Measurements from ENCODE around the gene ALDH1L1.
A peak's percentile ranks its signal among the peaks of the same experiment; 100 is the strongest.

ALDH1L1 gene

DNA sequence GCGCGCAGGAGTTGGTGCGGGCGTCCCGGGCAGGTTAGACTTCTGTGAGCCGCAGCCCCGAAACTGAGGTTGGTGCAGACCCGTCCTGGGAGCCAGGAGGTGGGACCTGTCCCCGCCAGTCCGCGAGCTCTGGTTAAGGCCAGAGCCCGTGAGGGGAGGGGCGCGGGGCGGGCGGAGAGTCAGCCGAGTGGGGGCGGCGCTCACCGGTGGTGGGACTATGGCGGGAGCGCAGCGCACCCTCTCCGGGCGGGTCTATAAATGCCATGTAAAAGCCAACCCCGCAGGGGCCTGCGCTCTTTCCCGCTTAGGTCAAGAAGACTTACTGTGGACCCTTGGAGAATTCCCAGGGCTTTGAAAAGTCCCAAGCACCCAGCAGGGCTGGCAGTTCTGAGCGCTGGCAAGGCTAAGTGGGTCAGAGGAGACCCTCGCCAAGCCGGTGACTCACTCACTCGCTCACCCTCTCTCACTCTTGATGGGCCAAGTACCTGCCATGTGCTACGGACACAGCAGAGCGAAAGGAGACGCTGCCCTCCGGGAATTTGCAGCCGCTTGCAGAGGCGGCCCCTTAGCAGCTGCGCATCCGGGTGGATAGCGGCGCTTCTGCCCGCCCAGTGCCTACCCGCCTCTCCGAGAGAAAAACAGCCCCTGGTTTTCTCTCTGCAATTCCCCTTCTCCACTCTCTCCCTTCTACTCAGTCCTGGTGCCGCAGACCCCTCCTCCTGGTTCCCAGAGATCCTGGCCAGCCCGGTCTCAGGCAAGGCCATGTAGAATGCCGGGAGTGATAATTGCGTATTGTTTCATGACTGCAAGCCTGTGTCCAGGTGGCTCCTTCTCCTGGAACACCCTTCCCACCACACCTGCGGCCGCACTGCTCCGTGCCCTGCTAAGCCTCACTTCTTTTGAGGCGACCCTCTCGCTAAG, at the start of gene ALDH1L1:
ALDH1L1 (minus strand) TSS at position 110 of the 921 bp plus-strand sequence. CDS start 19,607 bp downstream, outside the sequence.
- peak; percentile 83 for DNase-seq

DNA sequence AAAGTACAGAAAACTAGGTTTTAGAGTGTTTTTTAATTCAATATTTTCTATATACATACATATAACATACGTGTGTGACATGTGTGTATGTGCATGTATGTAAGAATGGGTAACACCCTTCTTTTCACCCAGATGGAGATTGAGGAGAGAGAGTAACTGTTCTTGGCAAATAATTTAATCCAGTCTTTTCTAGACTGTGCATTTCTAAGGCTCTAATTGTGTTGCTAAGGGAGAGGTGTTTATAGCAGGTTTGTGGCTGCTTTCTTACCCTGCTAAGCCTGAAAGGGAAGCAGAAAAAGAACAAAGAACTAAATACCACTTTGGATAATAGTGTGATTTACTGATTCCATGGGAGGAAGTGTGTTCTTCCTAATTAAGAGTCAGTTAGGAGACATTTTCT, 46.0 kb upstream of the ALDH1L1 start:
- DNase-seq = no peak

DNA sequence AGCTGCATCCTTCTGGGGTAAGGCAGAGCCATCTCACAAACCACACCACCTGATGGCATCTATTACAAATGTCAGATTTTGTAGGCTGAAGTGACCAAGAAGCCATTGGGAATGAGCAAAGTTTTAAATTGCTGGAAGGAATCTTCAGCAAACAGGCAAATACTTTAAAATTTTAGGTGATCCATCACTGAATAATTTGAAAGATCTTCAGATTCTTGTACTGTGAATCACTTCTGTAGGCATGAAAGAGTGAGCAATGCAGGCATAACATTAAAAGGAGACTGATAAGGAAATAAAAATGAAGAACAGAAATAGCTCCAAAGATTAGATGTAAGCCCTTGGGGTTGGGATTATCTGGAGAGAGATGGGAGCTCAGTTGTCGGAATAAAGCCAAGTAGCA, 36.0 kb upstream of the ALDH1L1 start:
- no peak for DNase-seq

DNA sequence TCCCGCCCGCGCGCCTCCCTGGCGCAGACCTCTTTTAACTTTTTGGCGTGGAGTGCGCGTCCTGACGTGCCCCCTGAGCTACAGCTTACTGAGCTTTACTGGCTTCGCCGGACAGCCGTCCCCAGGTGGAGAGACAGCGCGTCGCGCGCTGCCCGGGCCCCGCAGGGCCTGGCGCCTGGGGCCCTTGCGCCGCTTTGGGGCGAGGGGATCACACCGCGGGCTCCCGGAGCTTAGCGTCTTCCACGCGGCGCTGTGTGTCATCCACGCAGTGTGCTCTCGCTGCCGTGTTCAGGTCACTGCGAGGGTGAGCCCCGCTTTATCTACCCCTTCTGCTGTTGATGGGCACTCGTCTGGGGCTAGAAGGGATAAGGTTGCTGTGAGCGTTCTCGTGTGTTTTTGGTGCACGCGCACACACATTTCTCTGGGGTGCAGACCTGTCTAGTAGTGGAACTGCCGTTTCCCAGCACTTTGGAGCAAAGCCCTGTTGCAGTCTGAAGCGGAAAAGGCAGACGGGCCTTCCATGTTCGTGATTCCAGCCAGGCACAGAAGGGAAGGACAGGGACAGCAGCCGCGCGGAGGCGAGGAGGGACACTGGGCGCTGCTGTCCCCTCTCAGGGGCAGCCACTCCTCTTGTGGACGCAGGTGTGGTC, 33.1 kb upstream of the ALDH1L1 start:
- DNase-seq = no peak

DNA sequence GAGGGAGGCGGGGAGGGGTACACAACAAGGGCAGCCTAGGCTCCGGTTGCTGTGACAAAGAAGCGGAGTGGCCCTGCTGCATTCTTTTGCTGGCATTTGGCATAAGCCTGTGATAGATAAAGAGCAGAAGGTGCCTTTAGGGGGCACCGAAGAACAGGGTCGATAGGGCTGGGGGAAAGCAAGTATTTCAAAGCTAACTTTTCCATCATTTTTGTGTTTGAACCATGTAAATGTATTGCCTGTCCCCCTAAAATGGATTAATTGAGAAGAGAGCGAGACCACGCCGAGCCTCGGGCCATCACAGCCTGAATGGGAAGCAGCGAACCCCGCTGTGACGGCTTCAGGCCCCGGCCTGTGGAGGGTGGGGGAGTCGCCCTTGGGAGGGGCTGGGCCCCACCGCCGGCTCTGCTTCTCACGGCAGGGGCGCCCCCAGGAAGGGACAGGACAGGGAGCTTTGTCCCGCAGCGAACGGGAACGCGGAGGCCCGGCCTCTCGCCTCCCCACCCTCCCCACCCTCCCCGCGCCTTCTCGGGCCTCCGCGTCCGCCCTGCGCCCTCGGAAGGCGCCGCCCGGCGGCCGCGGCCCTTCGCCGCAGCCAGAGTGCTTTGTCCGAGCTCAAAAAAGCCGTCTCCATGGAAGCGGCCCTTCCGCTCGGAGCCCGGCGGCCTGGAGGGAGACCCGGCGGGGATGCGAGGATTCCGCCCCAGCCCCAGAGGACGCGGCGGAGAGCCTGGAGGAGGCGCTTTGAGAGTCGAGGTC, 32.4 kb upstream of the ALDH1L1 start:
- DNase-seq = peak; percentile 33

DNA sequence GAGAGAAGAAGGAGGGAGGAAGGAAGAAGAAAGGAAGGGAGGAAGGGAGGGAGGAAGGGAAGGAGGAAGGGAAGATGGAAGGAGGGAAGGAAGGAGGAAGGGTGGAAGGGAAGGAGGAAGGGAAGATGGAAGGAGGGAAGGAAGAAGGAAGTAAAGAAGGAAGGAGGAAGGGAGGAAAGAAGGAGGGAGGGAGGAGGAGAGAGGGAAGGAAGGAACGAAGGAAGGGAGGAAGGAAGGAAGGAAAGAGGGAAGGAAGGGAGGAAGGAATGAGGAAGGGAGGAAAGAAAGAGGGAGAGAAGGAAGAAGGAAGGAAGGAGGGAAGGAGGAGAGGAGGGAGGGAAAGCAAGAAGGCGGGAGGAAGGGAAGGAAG, 31.8 kb upstream of the ALDH1L1 start:
- no peak for DNase-seq

DNA sequence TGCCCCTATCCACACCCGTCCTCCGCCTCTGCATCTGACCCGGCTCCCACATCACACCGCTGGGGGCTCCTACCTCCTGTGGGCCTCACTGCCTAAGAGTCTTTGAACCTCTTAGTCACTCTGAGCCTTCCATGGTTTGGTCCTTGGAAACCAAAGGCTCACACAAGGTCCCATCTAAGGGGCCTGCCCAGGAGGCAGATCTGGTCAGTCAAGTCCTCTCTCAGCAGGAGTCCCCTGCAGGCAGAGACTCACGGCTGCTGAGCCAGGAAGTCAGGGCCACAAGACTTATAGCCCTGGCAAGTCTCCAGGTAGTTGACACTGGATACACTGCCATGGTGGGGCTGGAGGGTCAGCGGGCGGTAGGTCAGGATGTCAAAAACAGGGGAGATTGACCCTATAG, 31.2 kb upstream of the ALDH1L1 start:
- DNase-seq = no peak

DNA sequence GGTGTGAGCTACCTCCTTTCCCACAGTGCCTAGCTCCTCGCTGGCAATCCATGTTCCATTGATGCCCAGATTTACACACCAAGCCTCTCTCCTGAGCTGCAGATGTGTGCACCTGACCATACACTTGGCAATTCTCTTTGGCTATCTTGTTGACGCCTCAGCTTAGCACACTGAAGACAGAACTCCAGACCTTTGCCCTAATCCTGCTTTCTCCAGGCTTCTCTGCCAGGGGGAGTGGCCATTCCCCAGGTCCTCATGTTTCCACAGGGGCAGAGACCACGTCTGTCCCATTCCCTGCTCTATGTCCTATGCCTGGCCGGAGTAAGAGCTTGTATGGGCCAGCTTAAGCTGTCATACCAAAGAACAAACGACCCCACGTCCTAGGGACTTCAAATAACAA, 30.2 kb upstream of the ALDH1L1 start:
- DNase-seq = no peak

DNA sequence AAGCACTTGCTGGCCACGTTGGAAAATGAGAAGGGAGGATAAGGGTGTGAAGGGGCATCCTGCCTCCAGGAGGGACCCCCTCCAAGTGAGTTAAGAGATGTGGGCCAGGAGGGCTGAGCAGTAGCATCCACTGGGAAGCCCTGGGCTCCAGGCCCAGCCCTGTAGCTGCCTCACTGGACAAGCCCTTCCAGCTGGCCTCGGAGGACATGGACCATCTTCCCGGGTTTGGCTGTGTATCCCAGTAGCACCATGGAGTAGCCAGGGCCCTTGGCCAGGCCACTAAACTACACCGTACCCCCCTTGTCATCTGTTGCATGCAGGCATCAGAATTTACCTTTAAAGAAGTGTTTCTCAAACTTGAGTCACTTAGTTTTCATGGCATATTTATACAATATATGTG, 29.4 kb upstream of the ALDH1L1 start:
- DNase-seq = no peak

DNA sequence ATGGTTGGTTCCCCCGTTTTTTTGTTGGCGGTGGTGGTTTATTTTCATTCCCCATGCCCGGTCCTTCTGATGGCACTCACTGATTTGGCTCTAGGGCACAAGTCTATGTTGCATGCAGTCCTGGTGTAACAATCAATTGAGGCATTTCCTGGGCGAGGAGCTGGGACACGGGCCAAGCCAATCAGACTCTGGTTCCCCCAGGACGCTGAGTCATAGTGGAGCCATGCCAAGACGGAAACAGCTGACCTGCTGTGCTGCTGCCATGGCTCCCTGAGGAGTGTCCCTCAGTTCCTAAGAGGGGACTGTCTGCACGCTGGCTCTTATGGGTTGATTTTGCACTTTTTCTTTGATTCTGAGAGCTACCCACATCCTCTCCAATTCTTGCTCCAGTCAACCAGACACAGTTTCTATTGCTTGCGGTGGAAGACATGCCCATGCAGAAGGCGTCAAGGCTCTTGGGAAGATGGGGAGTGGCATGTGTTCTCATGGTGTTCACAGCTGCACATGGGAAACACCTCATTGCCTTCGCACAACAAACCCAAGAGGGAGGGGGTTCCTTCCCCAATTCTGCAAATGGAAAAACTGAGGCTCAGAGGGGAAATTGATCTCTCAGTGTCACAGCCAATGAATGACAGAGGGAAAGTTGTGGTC, 28.3 kb upstream of the ALDH1L1 start:
- DNase-seq = peak; percentile 87

DNA sequence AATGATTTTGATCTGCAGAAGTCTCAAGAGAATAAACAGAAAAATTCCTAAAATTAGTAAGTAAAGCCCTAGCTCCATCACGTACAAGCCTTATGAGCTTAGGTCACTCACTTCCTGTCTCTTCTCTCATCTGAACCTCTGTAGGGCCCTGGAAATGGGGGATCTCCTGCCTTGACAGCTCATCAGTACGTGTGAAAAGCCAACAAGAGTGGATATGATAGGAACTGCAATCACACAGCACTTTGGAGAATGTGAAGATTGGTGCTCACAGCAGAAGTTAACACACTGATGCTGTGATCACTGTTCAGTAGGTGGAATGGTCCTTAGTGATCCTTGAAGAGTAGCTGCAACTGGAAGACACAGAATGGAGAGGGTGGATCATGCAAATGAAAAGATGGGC, 27.8 kb upstream of the ALDH1L1 start:
- no peak for DNase-seq

DNA sequence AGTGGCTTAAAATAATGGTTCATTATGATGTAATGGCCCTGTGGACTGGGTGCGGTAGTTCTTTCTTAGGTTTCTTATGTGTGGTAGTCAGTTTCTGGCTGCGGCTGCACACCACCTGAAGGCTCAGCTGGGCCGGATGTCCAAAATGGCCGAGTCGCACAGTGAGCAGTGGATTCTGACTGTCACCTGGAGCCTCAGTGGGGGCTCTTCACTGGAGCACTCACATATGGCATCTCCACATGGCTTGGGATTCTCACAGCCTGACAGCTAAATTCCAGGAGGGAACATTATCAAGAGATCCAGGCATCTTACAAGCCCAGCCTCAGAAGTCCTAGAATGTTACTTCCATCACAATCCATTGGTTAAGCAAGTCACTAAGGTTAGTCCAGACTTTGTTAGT, 26.8 kb upstream of the ALDH1L1 start:
- DNase-seq = no peak

DNA sequence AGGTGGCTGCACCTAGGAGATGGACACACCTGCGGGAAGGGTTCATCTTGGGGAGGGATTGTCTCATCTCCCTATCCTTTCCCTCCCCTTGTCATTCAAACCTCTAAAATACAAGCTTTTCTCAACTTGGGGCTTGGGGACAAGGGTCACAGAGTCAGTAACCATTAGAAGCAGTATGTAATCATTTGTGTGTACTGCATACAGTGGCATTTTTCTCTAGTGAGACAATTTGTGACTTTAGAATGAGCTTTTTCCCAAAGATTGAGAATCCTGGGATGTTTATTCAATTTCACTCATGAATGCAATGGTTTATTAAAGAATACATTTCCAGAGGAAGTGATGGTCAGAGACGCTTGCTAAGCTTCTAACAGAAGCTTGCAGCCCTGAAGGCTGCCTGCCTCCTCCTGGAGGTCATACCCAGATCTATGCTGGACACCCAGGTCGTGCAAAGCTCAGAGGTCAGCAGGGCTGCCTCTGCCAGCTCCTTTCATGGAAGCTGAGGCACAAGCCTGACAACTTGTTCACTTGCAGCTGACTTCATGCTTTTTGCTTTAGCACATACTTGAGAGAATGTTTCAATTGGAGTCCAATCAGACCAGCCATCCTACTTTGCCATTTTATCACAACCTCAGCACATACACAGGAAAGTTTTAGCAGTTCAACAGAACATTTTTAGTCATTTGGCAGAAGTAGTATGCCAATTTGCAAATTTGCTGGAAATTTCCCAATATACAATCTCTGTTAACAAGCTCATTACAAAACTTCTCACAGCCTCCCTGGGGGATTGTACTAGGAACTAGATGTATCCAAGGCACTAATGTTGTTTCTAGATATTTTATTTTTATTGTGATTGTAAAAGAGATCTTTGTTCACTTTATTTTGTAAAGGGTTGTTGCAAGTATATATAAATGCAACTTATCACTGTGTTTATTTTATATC, 25.6 kb upstream of the ALDH1L1 start:
- no peak for DNase-seq

DNA sequence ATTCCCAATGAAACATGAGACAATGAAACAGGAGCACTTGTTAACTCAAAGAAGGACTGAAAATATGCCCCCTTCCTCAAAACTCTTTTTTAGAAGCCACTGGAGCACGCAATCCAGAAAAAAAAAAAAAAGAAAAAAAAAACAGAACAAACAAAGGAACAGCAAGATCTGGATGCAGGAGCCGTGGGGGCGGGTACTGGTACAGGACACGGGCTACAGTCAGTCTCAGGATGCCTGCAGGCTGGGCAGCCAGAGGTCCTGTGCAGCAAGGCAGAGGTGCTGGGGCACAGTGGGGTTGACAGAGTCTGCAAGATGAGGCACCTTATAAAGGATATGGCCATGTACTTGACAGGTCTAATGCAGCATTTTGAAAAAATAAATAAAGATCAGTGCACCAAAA, 22.3 kb upstream of the ALDH1L1 start:
- DNase-seq = no peak

DNA sequence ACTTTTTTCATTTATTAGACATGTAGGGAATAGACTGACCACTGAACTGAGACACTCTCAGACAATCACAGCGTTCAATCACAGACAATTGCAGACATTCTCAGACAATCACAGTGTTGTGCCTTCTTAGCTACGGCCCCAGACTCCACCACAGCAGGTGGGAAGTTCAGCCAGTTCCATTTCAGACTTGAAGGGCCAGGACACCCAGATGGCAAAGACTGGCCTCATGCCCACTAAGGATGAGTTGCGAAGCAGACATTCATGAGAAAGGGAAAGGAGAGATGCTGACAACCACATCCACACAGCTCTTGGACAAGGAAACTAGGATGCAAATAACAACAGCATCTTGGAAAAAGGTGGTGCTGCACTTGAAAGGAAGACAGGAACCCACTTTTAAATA, 21.9 kb upstream of the ALDH1L1 start:
- DNase-seq = no peak

DNA sequence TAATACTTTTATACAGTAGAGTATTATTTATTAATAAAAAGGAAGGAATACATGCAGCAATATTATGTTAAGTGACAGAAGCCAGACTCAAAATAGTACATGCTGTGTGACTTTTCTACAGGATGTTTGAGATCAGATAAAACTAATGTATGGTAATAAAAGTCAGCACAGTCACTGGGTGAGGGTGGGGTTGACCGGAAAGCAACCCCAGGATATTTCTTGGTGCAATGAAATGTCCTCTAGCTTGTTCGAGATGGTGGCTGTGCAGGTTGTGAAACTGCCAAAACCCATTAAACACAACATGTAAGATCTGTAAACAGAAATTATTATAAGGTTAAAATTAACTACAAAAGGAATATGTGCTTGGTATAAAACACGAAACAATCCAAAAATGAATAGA, 20.8 kb upstream of the ALDH1L1 start:
- no peak for DNase-seq

DNA sequence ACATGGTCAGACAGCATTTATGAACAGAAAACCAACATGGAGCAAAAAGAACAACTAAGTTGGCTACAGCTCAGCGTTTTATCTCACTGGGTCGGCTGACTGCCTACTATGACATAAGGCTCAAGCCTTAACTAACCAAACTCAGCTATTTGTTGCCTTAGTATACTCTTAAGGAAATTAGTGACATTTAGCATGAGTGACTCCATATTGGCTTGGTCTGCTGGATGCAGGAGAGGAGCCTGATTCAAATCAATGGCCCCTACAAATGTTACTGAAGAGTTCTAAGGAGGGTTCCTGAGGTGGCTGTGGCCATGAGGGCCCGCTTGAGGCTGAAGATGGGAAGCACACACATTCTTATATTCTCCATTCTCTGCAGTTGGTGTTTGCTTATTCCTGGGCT, 20.1 kb upstream of the ALDH1L1 start:
- DNase-seq = no peak

DNA sequence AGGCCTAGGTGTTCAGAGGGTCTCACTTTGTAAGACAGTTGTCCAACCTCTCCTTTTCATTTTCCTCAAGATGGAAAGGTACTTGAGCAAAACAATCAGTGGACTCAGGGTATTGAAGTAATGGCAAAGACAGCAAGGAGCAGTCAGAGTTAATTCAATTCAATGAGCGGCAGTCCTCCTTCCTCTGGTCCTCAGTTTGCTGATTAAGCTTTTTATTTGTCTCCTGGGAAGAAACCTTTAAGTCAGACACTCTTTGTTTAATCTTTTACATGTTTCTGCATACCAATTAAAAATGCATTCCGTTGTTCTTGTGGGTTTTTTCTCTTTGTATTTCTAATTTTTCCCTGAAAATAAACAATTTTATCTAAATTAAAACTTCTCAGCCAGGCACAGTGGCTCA, 18.9 kb upstream of the ALDH1L1 start:
- DNase-seq = no peak

DNA sequence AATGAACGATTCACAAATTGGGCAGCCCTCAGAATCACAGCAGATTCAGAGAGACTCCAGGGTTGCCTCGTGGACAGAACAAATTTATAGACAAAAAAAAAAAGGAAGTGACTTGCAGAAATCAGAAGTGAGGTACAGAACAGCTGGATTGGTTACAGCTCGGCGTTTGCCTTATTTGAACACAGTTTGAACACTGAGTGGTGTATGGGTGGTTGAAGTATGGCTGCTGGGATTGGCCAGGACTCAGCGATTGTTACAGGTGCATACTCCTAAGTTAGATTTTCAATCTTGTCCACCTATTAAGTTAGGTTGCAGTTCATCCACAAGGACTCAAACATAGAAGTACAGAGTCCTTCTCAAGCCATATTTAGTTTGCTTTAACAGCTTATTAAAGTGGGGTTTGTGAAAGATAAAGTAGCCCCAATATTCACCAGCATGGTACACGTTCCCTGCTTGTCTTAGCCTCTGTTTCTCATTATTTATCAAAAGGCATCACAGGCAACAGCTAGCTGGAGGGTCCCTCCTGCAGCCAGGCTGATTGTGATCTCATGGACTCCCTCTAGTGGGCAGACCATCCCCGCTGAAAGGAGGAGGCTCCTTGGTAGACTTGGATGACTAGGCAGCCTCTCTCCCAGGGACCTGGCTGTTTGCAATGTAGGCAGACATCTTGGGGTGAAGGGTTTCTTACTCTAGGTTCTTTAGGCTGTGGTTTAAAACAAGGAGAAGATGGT, 17.6 kb upstream of the ALDH1L1 start:
- peak; percentile 64 for DNase-seq

DNA sequence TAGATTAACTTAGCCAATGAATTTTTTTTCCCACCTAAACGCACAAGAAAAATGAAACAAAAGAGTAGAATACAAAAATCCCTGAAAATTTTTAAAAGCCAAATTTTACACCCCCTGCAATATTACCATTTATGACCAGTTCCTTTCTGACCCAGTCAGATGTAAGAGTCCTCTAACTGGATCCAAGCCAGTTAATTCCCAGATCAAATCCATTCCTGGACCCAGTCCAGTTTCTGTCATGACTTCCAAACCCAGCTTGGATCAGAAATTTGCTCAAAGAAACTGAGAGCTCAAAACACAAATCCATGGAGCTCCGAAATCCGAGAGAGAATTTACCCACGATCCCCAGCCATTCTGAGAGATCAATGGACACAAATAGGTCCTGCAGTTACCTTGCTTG, 17.0 kb upstream of the ALDH1L1 start:
- no peak for DNase-seq

DNA sequence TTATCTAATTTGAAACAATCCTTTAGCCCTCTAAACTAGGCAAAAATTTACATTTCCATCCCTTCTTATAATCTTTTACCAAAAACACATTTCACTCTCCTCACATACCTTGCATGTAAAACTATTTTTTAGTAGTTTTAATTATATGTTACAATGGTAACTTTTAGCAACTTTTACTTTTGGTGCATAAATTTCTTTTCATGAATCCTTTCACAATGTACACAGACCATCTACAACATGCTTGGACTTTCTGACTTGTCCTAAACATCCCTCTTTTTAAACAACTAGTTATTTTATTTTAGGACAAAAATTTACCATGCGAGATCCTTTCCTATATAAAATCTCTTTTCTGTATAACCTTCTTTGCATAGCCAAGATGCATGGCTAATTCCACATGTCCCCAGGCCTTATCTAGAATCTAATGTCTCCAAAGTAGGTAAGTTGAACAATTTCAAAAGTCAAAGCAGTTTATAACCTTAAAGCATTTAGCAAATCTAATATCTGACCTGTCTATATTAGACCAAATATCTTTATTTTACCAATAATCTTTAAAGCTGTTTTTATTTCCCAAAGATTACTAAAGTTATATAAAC, 14.4 kb upstream of the ALDH1L1 start:
- peak; percentile 11 for DNase-seq
